IPS-18a (cell line): Measurements from ENCODE around the gene SRP9.
"Not testable (repeated sequence)": the region's sequence is repeated elsewhere in the genome, so short reads cannot be mapped to it uniquely, and the experiment has no call there.

ENCODE experiments used
- H3K27ac ChIP-seq: one replicate; pipeline ENCODE4 v1.5.1; 2013; ENCODE audit warnings: low read length
- H3K27me3 ChIP-seq: one replicate; pipeline ENCODE4 v1.6.1; 2013; ENCODE audit warnings: mild to moderate bottlenecking, low read length; ENCODE audit not compliant: control insufficient read depth, insufficient read depth
- H3K36me3 ChIP-seq: one replicate; pipeline ENCODE4 v1.6.1; 2013; ENCODE audit warnings: low read depth, low read length; ENCODE audit not compliant: control insufficient read depth
- H3K4me1 ChIP-seq: one replicate; pipeline ENCODE4 v1.6.1; 2013; ENCODE audit warnings: low read depth, low read length; ENCODE audit not compliant: control insufficient read depth
- H3K4me3 ChIP-seq: one replicate; pipeline ENCODE4 v1.5.1; 2013; ENCODE audit warnings: low read length
- H3K9ac ChIP-seq: one replicate; pipeline ENCODE4 v1.6.1; 2013; ENCODE audit warnings: mild to moderate bottlenecking, low read length, moderate library complexity
- H3K9me3 ChIP-seq: one replicate; pipeline ENCODE4 v1.6.1; 2013; ENCODE audit warnings: low read depth, low read length; ENCODE audit not compliant: control insufficient read depth

Gene SRP9

GRCh38 chr1:225759972-225760371, 17.7 kb upstream of the SRP9 start:
- not testable (repeated sequence) for H3K27me3 ChIP-seq, H3K9me3 ChIP-seq, H3K4me3 ChIP-seq, H3K36me3 ChIP-seq, H3K4me1 ChIP-seq, H3K9ac ChIP-seq, H3K27ac ChIP-seq

DNA sequence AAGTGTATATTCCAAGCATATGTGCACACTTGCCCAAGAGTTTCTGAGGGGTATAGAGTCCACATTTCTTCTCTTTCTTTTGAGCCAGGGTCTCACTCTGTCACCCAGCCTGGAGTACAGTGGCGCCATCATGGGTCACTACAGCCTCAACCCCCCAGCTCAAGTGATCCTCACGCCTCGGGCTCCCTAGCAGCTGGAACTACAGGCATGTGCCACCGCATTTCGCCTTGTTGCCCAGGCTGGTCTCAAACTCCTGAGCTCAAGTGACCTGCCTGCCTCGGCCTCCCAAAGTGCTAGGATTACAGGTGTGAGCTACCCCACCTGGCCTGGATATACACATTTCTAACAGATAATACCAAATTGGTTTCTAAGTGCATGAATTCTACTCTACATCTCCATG, 17.1 kb upstream of the SRP9 start:
- no peaks in the 10 kb centered on the region for H3K9me3 ChIP-seq
- no peak overlapping the region for H3K9ac ChIP-seq
- H3K4me1 ChIP-seq: peaks cover 9% of the 10 kb centered on the region
- no peak overlapping the region for H3K27ac ChIP-seq
- no peaks in the 10 kb centered on the region for H3K27me3 ChIP-seq
- H3K4me3 ChIP-seq: no peak overlapping the region
- no peaks in the 10 kb centered on the region for H3K36me3 ChIP-seq

DNA sequence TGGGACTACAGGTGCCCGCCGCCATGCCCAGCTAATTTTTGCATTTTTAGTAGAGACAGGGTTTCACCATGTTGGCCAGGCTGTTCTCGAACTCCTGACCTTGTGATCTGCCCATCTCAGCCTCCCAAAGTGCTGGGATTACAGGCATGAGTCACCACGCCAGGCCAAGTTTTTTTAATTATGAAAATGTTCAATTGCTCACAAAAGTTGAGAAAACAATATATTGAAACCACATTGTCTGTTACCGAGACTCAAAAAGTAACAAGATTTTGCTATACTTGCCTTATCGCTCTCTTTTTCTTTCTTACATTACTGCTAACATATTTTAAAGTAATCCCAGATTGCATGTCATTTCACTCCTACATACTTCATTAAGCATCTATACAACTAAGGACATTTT, 16.2 kb upstream of the SRP9 start:
- not testable (repeated sequence) for H3K4me1 ChIP-seq, H3K9ac ChIP-seq, H3K27ac ChIP-seq

GRCh38 chr1:225762002-225762441, 15.6 kb upstream of the SRP9 start:
- Histone ChIP-seq H3K9ac (no peak overlapping the region), H3K27me3 (no peaks in the 10 kb centered on the region), H3K27ac (no peak overlapping the region), H3K9me3 (no peaks in the 10 kb centered on the region), H3K4me1 (peaks cover 9% of the 10 kb centered on the region), H3K4me3 (no peak overlapping the region), H3K36me3 (no peaks in the 10 kb centered on the region)

More for the DNA sequence above, 16.2 kb upstream of the SRP9 start:
- not testable (repeated sequence) for H3K36me3 ChIP-seq, H3K27me3 ChIP-seq, H3K4me3 ChIP-seq, H3K9me3 ChIP-seq

GRCh38 chr1:225762444-225762843, 15.2 kb upstream of the SRP9 start:
- Histone ChIP-seq H3K4me3 (no peak overlapping the region), H3K36me3 (no peaks in the 10 kb centered on the region), H3K27me3 (no peaks in the 10 kb centered on the region), H3K4me1 (peaks cover 13% of the 10 kb centered on the region), H3K9ac (no peak overlapping the region), H3K9me3 (no peaks in the 10 kb centered on the region), H3K27ac (no peak overlapping the region)

- Histone ChIP-seq H3K27ac (no peak overlapping the region), H3K4me1 (peaks cover 19% of the 10 kb centered on the region)
Observed at GRCh38 chr1:225763716-225764548, 13.7 kb upstream of the SRP9 start.

GRCh38 chr1:225765982-225766674, 11.5 kb upstream of the SRP9 start:
- H3K36me3 ChIP-seq: no peaks in the 10 kb centered on the region
- no peak overlapping the region for H3K27ac ChIP-seq
- no peak overlapping the region for H3K9ac ChIP-seq
- no peak overlapping the region for H3K4me3 ChIP-seq
- H3K27me3 ChIP-seq: no peaks in the 10 kb centered on the region
- H3K4me1 ChIP-seq: peaks cover 28% of the 10 kb centered on the region
- no peaks in the 10 kb centered on the region for H3K9me3 ChIP-seq

More at GRCh38 chr1:225763716-225764548, 13.7 kb upstream of the SRP9 start:
- no peaks in the 10 kb centered on the region for H3K36me3 ChIP-seq
- H3K4me3 ChIP-seq: no peak overlapping the region
- no peaks in the 10 kb centered on the region for H3K9me3 ChIP-seq
- H3K27me3 ChIP-seq: no peaks in the 10 kb centered on the region
- no peak overlapping the region for H3K9ac ChIP-seq

- Histone ChIP-seq H3K4me1 (peaks cover 28% of the 10 kb centered on the region), H3K9ac (no peak overlapping the region), H3K27me3 (no peaks in the 10 kb centered on the region), H3K27ac (no peak overlapping the region), H3K9me3 (no peaks in the 10 kb centered on the region), H3K4me3 (no peak overlapping the region), H3K36me3 (no peaks in the 10 kb centered on the region)
Observed at GRCh38 chr1:225766967-225767633, 10.5 kb upstream of the SRP9 start.

DNA sequence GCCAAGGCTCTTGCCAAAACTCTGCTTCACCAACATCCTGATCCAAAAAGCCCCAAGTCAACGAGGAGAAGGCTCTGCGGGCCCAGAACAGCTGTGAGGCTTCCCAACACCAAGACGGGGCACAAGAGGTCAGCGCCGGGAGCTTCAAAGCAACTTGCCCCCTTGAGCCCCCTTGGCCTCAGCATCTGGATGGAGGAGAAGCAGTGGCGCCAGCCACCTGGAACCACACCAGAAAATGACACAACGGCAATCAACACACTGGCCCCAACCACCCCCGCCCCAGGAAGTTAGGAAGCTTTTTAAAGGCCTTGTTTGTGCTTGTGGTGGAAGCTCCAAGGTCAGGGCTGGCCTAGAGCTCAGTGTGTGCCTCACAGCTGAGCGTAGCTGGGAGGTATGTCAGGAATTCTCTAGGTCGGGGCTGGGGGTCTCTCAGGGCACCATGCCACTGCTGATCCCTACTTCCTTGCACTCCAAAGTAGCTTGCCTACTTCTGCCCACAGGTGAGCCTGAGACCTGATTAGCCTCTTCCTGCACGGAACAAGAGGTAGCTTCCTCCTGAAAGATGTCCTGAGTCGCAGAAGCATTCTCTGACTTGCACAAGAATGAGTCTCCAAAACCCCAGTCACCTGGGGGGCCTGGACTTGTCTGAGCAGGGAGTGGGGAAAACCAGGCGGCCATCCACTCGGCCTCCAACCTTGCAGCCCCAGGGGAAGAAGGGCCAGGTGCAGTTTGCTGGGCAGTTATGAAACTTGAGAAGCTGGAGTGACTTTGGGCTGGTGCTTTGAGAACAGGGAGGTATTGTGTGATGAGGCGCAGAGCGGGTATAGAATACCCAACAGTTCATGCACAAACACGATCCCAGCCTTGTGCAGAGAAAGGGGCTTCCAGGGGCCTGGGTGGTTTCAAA, 9.7 kb upstream of the SRP9 start:
- H3K36me3 ChIP-seq: no peaks in the 10 kb centered on the region
- H3K27ac ChIP-seq: no peak overlapping the region
- no peak overlapping the region for H3K9ac ChIP-seq
- no peaks in the 10 kb centered on the region for H3K27me3 ChIP-seq
- no peaks in the 10 kb centered on the region for H3K9me3 ChIP-seq
- H3K4me3 ChIP-seq: no peak overlapping the region
- peaks cover 25% of the 10 kb centered on the region for H3K4me1 ChIP-seq

- no peak overlapping the region for H3K4me3 ChIP-seq
- no peaks in the 10 kb centered on the region for H3K36me3 ChIP-seq
- H3K27ac ChIP-seq: no peak overlapping the region
- H3K9me3 ChIP-seq: no peaks in the 10 kb centered on the region
- no peak overlapping the region for H3K9ac ChIP-seq
- H3K4me1 ChIP-seq: peaks cover 27% of the 10 kb centered on the region
- no peaks in the 10 kb centered on the region for H3K27me3 ChIP-seq
Observed at GRCh38 chr1:225768662-225769426, 8.8 kb upstream of the SRP9 start.
